SK-N-SH treated with all-trans-retinoic acid at 6 μM for 48 hours (cell line): Measurements from ENCODE around the gene PAPSS1.

Source experiments
- CREB5 ChIP-seq: fragments of 250-450 bp; sonication (Bioruptor Pico); IDR thresholded peaks from 2 replicates; pipeline ENCODE4 v1.5.1; 2020; ENCODE audit warnings: low read depth, mild to moderate bottlenecking, moderate library complexity
- PATZ1 ChIP-seq: fragments of 250-450 bp; sonication (Bioruptor Pico); IDR thresholded peaks from 2 replicates; pipeline ENCODE4 v1.8.0; 2020; ENCODE audit warnings: mild to moderate bottlenecking, moderate library complexity, borderline replicate concordance
- PPARA ChIP-seq: fragments of 250-450 bp; sonication (Bioruptor Pico); IDR thresholded peaks from 2 replicates; pipeline ENCODE4 v1.5.0; 2020; ENCODE audit warnings: mild to moderate bottlenecking, borderline replicate concordance
- RARB ChIP-seq: fragments of 250-450 bp; sonication (Bioruptor Pico); IDR thresholded peaks from 2 replicates; pipeline ENCODE4 v1.8.0; 2021; ENCODE audit warnings: mild to moderate bottlenecking, moderate library complexity
- SNAI2 ChIP-seq: fragments of 250-450 bp; sonication (Bioruptor Pico); IDR thresholded peaks from 2 replicates; pipeline ENCODE4 v1.5.0; 2020; ENCODE audit warnings: mild to moderate bottlenecking, moderate library complexity
- TCF4 ChIP-seq: fragments of 250-450 bp; sonication (Bioruptor Pico); IDR thresholded peaks from 2 replicates; pipeline ENCODE4 v1.8.0; 2021; ENCODE audit warnings: mild to moderate bottlenecking, moderate library complexity, borderline replicate concordance
- TOX ChIP-seq: fragments of 250-450 bp; sonication (Bioruptor Pico); IDR thresholded peaks from 2 replicates; pipeline ENCODE4 v1.8.0; 2021; ENCODE audit warnings: mild to moderate bottlenecking, moderate library complexity, borderline replicate concordance
- ZFP3 ChIP-seq: fragments of 250-450 bp; sonication (Bioruptor Pico); IDR thresholded peaks from 2 replicates; pipeline ENCODE4 v1.5.0; 2020; ENCODE audit warnings: mild to moderate bottlenecking, moderate library complexity
- ZFP30 ChIP-seq: fragments of 450-650 bp; formaldehyde crosslinking; IDR thresholded peaks from 2 replicates; pipeline ENCODE4 v1.5.0; 2022; ENCODE audit warnings: mild to moderate bottlenecking, moderate library complexity
- ZNF70 ChIP-seq: fragments of 450-650 bp; formaldehyde crosslinking; IDR thresholded peaks from 2 replicates; pipeline ENCODE4 v1.5.0; 2020; ENCODE audit warnings: mild to moderate bottlenecking, moderate library complexity

GRCh38 chr4:107701565-107701964 is 18.5 kb downstream of the PAPSS1 start:
- TF ChIP-seq ZNF70 (CRISPR knock-in tag): no peak
- TF ChIP-seq PPARA: no peak
- TF ChIP-seq CREB5 (CRISPR knock-in tag): no peak
- TF ChIP-seq PATZ1: no peak
- TF ChIP-seq SNAI2: no peak
- no peak for TF ChIP-seq RARB (CRISPR knock-in tag)
- TF ChIP-seq TCF4 (CRISPR knock-in tag): no peak
- TF ChIP-seq ZFP3 (CRISPR knock-in tag): no peak
- no peak for TF ChIP-seq TOX (CRISPR knock-in tag)
- no peak for TF ChIP-seq ZFP30 (CRISPR knock-in tag)
